ENCODE results near the gene NPR1. TPM values are rescaled to one million over a fixed set of nuclear protein-coding genes. Genes with fewer than 3 reads are reported as not detected.

Gene NPR1
- polyA plus RNA-seq, 1 donor from 2014 or later: 0.45 TPM

DNA sequence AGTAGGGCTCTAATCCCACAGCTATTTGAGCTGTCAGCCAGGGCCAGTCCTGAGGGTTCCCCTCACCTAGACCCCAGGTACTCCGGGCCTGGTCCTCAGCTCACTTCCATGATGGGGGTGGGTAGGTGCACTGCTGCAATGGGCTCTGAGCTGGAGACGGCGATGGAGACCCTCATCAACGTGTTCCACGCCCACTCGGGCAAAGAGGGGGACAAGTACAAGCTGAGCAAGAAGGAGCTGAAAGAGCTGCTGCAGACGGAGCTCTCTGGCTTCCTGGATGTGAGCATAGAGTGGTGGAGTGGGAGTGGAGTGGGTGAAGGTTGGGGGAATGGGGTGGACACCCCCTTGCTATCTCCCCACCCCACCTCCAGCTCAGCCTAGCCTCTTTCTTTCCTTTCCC, 48.1 kb upstream of the NPR1 start:
- TF ChIP-seq RAD21 (conservative IDR thresholded peaks at IDR 0.05): no peak
- TF ChIP-seq POLR2AphosphoS5 (IDR thresholded peaks at IDR 0.05): no peak
- no peak for TF ChIP-seq MXI1 (conservative IDR thresholded peaks at IDR 0.05; ENCODE audit: poor library complexity, severe bottlenecking)
- no peak for TF ChIP-seq CTCF (IDR thresholded peaks at IDR 0.05; ENCODE audit: poor library complexity, severe bottlenecking)
- no peak for TF ChIP-seq SMC3 (conservative IDR thresholded peaks at IDR 0.05; ENCODE audit: poor library complexity)
- TF ChIP-seq TAF1 (IDR thresholded peaks at IDR 0.05; ENCODE audit: low read depth): no peak
- TF ChIP-seq EZH2 (IDR thresholded peaks at IDR 0.05; ENCODE audit: borderline replicate concordance, insufficient read depth, low read length, poor library complexity, severe bottlenecking): no peak
- TF ChIP-seq, protein P1, sequence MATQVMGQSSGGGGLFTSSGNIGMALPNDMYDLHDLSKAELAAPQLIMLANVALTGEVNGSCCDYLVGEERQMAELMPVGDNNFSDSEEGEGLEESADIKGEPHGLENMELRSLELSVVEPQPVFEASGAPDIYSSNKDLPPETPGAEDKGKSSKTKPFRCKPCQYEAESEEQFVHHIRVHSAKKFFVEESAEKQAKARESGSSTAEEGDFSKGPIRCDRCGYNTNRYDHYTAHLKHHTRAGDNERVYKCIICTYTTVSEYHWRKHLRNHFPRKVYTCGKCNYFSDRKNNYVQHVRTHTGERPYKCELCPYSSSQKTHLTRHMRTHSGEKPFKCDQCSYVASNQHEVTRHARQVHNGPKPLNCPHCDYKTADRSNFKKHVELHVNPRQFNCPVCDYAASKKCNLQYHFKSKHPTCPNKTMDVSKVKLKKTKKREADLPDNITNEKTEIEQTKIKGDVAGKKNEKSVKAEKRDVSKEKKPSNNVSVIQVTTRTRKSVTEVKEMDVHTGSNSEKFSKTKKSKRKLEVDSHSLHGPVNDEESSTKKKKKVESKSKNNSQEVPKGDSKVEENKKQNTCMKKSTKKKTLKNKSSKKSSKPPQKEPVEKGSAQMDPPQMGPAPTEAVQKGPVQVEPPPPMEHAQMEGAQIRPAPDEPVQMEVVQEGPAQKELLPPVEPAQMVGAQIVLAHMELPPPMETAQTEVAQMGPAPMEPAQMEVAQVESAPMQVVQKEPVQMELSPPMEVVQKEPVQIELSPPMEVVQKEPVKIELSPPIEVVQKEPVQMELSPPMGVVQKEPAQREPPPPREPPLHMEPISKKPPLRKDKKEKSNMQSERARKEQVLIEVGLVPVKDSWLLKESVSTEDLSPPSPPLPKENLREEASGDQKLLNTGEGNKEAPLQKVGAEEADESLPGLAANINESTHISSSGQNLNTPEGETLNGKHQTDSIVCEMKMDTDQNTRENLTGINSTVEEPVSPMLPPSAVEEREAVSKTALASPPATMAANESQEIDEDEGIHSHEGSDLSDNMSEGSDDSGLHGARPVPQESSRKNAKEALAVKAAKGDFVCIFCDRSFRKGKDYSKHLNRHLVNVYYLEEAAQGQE (IDR thresholded peaks at IDR 0.05; ENCODE audit: borderline replicate concordance): no peak
- no peak for TF ChIP-seq EP300 (conservative IDR thresholded peaks at IDR 0.05; ENCODE audit: poor library complexity, severe bottlenecking)
- peaks cover 14% of the 10 kb centered on the region for H3K79me2 ChIP-seq (replicated peaks; ENCODE audit: insufficient read depth, low read length)
- H2AFZ ChIP-seq (ENCODE audit: low read depth, low read length): no peak overlapping the region
- H3K4me2 ChIP-seq (ENCODE audit: low read length): no peak overlapping the region
- H3K27me3 ChIP-seq (ENCODE audit: insufficient read depth, low read depth, low read length): no peaks in the 10 kb centered on the region
- H3F3A ChIP-seq (ENCODE audit: insufficient read depth, low read length, poor library complexity, severe bottlenecking): no peaks in the 10 kb centered on the region
- H4K20me1 ChIP-seq (ENCODE audit: insufficient read depth): no peaks in the 10 kb centered on the region
- H3K4me3 ChIP-seq (ENCODE audit: low read length): no peak overlapping the region
- no peaks in the 10 kb centered on the region for H3K36me3 ChIP-seq (ENCODE audit: insufficient read depth, low read length)
- H3K9me3 ChIP-seq (ENCODE audit: low read length): no peaks in the 10 kb centered on the region
- H3K9me2 ChIP-seq (ENCODE audit: insufficient read depth, low read length): no peaks in the 10 kb centered on the region
- no peak overlapping the region for H3K27ac ChIP-seq (ENCODE audit: low read length)
- H3K9ac ChIP-seq (ENCODE audit: low read length): no peak overlapping the region

- Histone ChIP-seq H3F3A (ENCODE audit: insufficient read depth, low read length, poor library complexity, severe bottlenecking) (no peaks in the 10 kb centered on the region), H3K9ac (ENCODE audit: low read length) (no peak overlapping the region), H3K36me3 (ENCODE audit: insufficient read depth, low read length) (peaks cover under 1% of the 10 kb centered on the region), H3K27me3 (ENCODE audit: insufficient read depth, low read depth, low read length) (no peaks in the 10 kb centered on the region), H3K4me3 (ENCODE audit: low read length) (no peak overlapping the region), H3K9me2 (ENCODE audit: insufficient read depth, low read length) (no peaks in the 10 kb centered on the region), H2AFZ (ENCODE audit: low read depth, low read length) (no peak overlapping the region), H3K9me3 (ENCODE audit: low read length) (no peaks in the 10 kb centered on the region), H4K20me1 (ENCODE audit: insufficient read depth) (no peaks in the 10 kb centered on the region), H3K27ac (ENCODE audit: low read length) (no peak overlapping the region), H3K4me2 (ENCODE audit: low read length) (no peak overlapping the region), H3K79me2 (replicated peaks; ENCODE audit: insufficient read depth, low read length) (peaks cover 23% of the 10 kb centered on the region)
- TF ChIP-seq MXI1 (conservative IDR thresholded peaks at IDR 0.05; ENCODE audit: poor library complexity, severe bottlenecking) (no peak), CTCF (IDR thresholded peaks at IDR 0.05; ENCODE audit: poor library complexity, severe bottlenecking) (no peak)
- TF ChIP-seq, protein P1 (IDR thresholded peaks at IDR 0.05; ENCODE audit: borderline replicate concordance): no peak
Measured at GRCh38 chr1:153631047-153632022, 47.2 kb upstream of the NPR1 start.

All from neural cell (in vitro differentiated cells).